Suprapubic skin (tissue), 4 donors: Measurements from ENCODE around the gene RUFY1. TPM values are rescaled to one million over a fixed set of nuclear protein-coding genes. Genes with fewer than 3 reads are reported as not detected.
"Not testable (repeated sequence)": the region's sequence is repeated elsewhere in the genome, so short reads cannot be mapped to it uniquely, and the experiment has no call there.

ENCODE experiments used
- DNase-seq, 2 donors: peaks; one replicate each; pipeline ENCODE4 v3.0.0-alpha.2; 2019; ENCODE audit warnings: low spot score in 2 of 2
- H3K27ac ChIP-seq: fragments of 200-600 bp; sonication (generic); one replicate; pipeline ENCODE4 v1.5.1; 2019
- H3K27me3 ChIP-seq: fragments of 200-600 bp; sonication (generic); one replicate; pipeline ENCODE4 v1.5.1; 2019
- H3K36me3 ChIP-seq: fragments of 200-600 bp; sonication (generic); one replicate; pipeline ENCODE4 v1.5.1; 2019
- H3K4me1 ChIP-seq: fragments of 200-600 bp; sonication (generic); one replicate; pipeline ENCODE4 v1.5.1; 2019
- H3K4me3 ChIP-seq: fragments of 200-600 bp; sonication (generic); one replicate; pipeline ENCODE4 v1.5.1; 2019; ENCODE audit warnings: mild to moderate bottlenecking
- H3K9me3 ChIP-seq: fragments of 200-600 bp; sonication (generic); one replicate; pipeline ENCODE4 v1.5.1; 2019
- CTCF ChIP-seq, 2 donors: fragments of 200-600 bp in 1 of 2; fragments of 450-650 bp in 1 of 2; sonication (generic) in 1 of 2; IDR thresholded peaks; one replicate each; pipeline ENCODE4 v1.5.1; 2016 to 2019; ENCODE audit warnings: antibody characterized with exemption in 2 of 2, mild to moderate bottlenecking in 1 of 2, moderate library complexity in 1 of 2
- EP300 ChIP-seq: sonication (generic); formaldehyde crosslinking; IDR thresholded peaks from one replicate; pipeline ENCODE4 v1.6.1; 2017; ENCODE audit warnings: antibody characterized with exemption
- POLR2A ChIP-seq, 2 donors: fragments of 450-650 bp; IDR thresholded peaks; one replicate each; pipeline ENCODE4 v1.6.1; 2017; ENCODE audit warnings: antibody characterized with exemption in 2 of 2, mild to moderate bottlenecking in 2 of 2, moderate library complexity in 2 of 2
- POLR2AphosphoS5 ChIP-seq, 3 donors: sonication (generic); formaldehyde crosslinking; IDR thresholded peaks; one replicate each; pipeline ENCODE4 v1.6.1; 2017; ENCODE audit warnings: antibody characterized with exemption in 3 of 3
- WGBS: methylation state at CpG from one replicate; pipeline ENCODE4 v1.1.5; 2018; 5-methylcytosine and 5-hydroxymethylcytosine counted together
- total RNA-seq, 4 donors: library from RNA; depleted of rRNA; stranded (reverse); fragments of >200 nt; gene quantifications; one replicate each; pipeline ENCODE4 v1.1.0, GENCODE V29; 2016

RUFY1 gene
- total RNA-seq, 4 donors from 2014 or later: 37.8 to 61.3 (median 55.0) TPM

- no peaks in the 10 kb centered on the region for H3K9me3 ChIP-seq
- 1% methylated on average over 57 of the region's 92 CpGs for WGBS
- peaks cover 36% of the 10 kb centered on the region for H3K36me3 ChIP-seq
- peaks cover 52% of the 10 kb centered on the region for H3K4me1 ChIP-seq
- peak within 1 kb of the TSS; percentile 97 for H3K27ac ChIP-seq
- peak; percentile 100 for TF ChIP-seq POLR2AphosphoS5 (IDR thresholded peaks at IDR 0.05)
- peak in 1 of 2 donors; percentile 11 for TF ChIP-seq CTCF (IDR thresholded peaks at IDR 0.05)
- no peak for TF ChIP-seq EP300
- peak; percentile 99 to 100 for TF ChIP-seq POLR2A (IDR thresholded peaks at IDR 0.05)
- H3K4me3 ChIP-seq: peak within 1 kb of the TSS; percentile 76
- DNase-seq: peak; percentile 99 to 100
- no peaks in the 10 kb centered on the region for H3K27me3 ChIP-seq
These were observed 72.9 kb downstream of the RUFY1 start, which contains the start of gene HNRNPH1 for GRCh38 chr5:179623003-179623905. Gene HNRNPH1, minus strand, starts transcription at chr5:179623671. Its CDS starts 538 bp downstream, at chr5:179623133.

- peaks cover 43% of the 10 kb centered on the region for H3K4me1 ChIP-seq
- 0% methylated on average over 17 of the region's 68 CpGs for WGBS
- DNase-seq: peak; percentile 81
- no peaks in the 10 kb centered on the region for H3K27me3 ChIP-seq
- peak overlapping the region; percentile 76 for H3K4me3 ChIP-seq
- no peaks in the 10 kb centered on the region for H3K9me3 ChIP-seq
- TF ChIP-seq CTCF (IDR thresholded peaks at IDR 0.05) (no peak), POLR2AphosphoS5 (IDR thresholded peaks at IDR 0.05) (peak in 1 of 3 donors; percentile 11)
- peaks cover 27% of the 10 kb centered on the region for H3K36me3 ChIP-seq
- peak overlapping the region; percentile 97 for H3K27ac ChIP-seq
These were observed 73.8 kb downstream of the RUFY1 start for GRCh38 chr5:179623906-179624741.

GRCh38 chr5:179624841-179625271 lies 74.5 kb downstream of the RUFY1 start:
- peaks cover 20% of the 10 kb centered on the region for H3K36me3 ChIP-seq
- no peaks in the 10 kb centered on the region for H3K9me3 ChIP-seq
- DNase-seq: peak; percentile 49 to 58
- TF ChIP-seq CTCF (IDR thresholded peaks at IDR 0.05) (no peak), POLR2AphosphoS5 (IDR thresholded peaks at IDR 0.05) (no peak), EP300 (no peak), POLR2A (IDR thresholded peaks at IDR 0.05) (no peak)
- whole genome bisulfite sequencing: 78% methylated on average over 9 of the region's 9 CpGs
- H3K27ac ChIP-seq: peak overlapping the region; percentile 97
- peak overlapping the region; percentile 76 for H3K4me3 ChIP-seq
- no peaks in the 10 kb centered on the region for H3K27me3 ChIP-seq
- peaks cover 36% of the 10 kb centered on the region for H3K4me1 ChIP-seq

GRCh38 chr5:179633501-179634369 lies 83.4 kb downstream of the RUFY1 start:
- H3K4me3 ChIP-seq: peak overlapping the region; percentile 38
- DNase-seq: peak; percentile 40 to 51
- H3K36me3 ChIP-seq, H3K4me1 ChIP-seq, H3K27me3 ChIP-seq, H3K27ac ChIP-seq, H3K9me3 ChIP-seq: not testable (repeated sequence)
- 55% methylated on average over 19 of the region's 38 CpGs for WGBS

- H3K4me3 ChIP-seq: peak overlapping the region; percentile 34
- WGBS: no CpG with 5 or more reads among the region's 49 CpGs
- H3K36me3 ChIP-seq, H3K27me3 ChIP-seq, H3K9me3 ChIP-seq, H3K4me1 ChIP-seq, H3K27ac ChIP-seq: not testable (repeated sequence)
- DNase-seq: peak in 1 of 2 donors; percentile 12
These were observed 84.2 kb downstream of the RUFY1 start for GRCh38 chr5:179634370-179635172.

- not testable (repeated sequence) for H3K27me3 ChIP-seq, H3K27ac ChIP-seq, H3K4me1 ChIP-seq, H3K9me3 ChIP-seq, H3K4me3 ChIP-seq, H3K36me3 ChIP-seq
- DNase-seq: peak in 1 of 2 donors; percentile 17
- WGBS: 66% methylated on average over 11 of the region's 11 CpGs
These were observed 88.9 kb downstream of the RUFY1 start for GRCh38 chr5:179639296-179639695.

GRCh38 chr5:179641745-179642144 lies 91.4 kb downstream of the RUFY1 start:
- not testable (repeated sequence) for H3K9me3 ChIP-seq, H3K4me1 ChIP-seq, H3K27me3 ChIP-seq, DNase-seq, H3K27ac ChIP-seq, H3K4me3 ChIP-seq, H3K36me3 ChIP-seq
- no CpG with 5 or more reads among the region's 4 CpGs for WGBS

GRCh38 chr5:179642626-179643025 lies 92.3 kb downstream of the RUFY1 start:
- H3K4me1 ChIP-seq, H3K9me3 ChIP-seq, DNase-seq, H3K4me3 ChIP-seq, H3K27me3 ChIP-seq, H3K27ac ChIP-seq, H3K36me3 ChIP-seq: not testable (repeated sequence)
- WGBS: 87% methylated on average over 5 of the region's 17 CpGs
